Dermis microvascular lymphatic vessel endothelial cell (primary cell): ENCODE measurements around the gene CALCA. TPM values are rescaled to one million over a fixed set of nuclear protein-coding genes. Genes with fewer than 3 reads are reported as not detected.
"Not testable (repeated sequence)": the region's sequence is repeated elsewhere in the genome, so short reads cannot be mapped to it uniquely, and the experiment has no call there.

ENCODE experiments used
- DNase-seq, 2 donors: peaks; one replicate each; pipeline versions ENCODE4 v3.0.0 to v3.0.0-alpha.2; 2010; ENCODE audit warnings: low read depth in 2 of 2
- total RNA-seq: library from RNA; depleted of rRNA; stranded (reverse); fragments of >200 nt; gene quantifications from 2 replicates; pipeline ENCODE4 v1.2.1, GENCODE V29; 2014

The CALCA gene
- total RNA-seq, result not detected in 2 replicates

- DNase-seq, result no peak
These were observed at the start of gene CALCA for GRCh38 chr11:14971865-14972580. TSS of gene CALCA (minus strand) at chr11:14972351. CDS start at chr11:14971192, 1,159 bp downstream.

- no peak for DNase-seq
These were observed 44.0 kb upstream of the CALCA start for GRCh38 chr11:15016200-15016599.

- DNase-seq, result no peak
These were observed 39.7 kb upstream of the CALCA start for GRCh38 chr11:15011776-15012345.

GRCh38 chr11:15010865-15011264 lies 38.7 kb upstream of the CALCA start:
- no peak for DNase-seq

GRCh38 chr11:15006139-15006759 lies 34.1 kb upstream of the CALCA start:
- peak; percentile 17 to 54 for DNase-seq

GRCh38 chr11:14988133-14988532 lies 16.0 kb upstream of the CALCA start:
- DNase-seq, result not testable (repeated sequence)

- no peak for DNase-seq
These were observed 9.4 kb upstream of the CALCA start for GRCh38 chr11:14981507-14981906.

- no peak for DNase-seq
These were observed 8.7 kb upstream of the CALCA start for GRCh38 chr11:14980854-14981253.

- DNase-seq, result no peak
These were observed 5.1 kb upstream of the CALCA start for GRCh38 chr11:14977101-14977880.

- DNase-seq, result no peak
These were observed 3.1 kb upstream of the CALCA start for GRCh38 chr11:14975252-14975587.

- peak; percentile 2 to 44 for DNase-seq
These were observed 2.5 kb upstream of the CALCA start for GRCh38 chr11:14974515-14975251.

GRCh38 chr11:14973621-14974514 lies 1.7 kb upstream of the CALCA start:
- no peak for DNase-seq

- DNase-seq, result no peak
These were observed 687 bp upstream of the CALCA start for GRCh38 chr11:14972581-14973495.

- peak in 1 of 2 donors; percentile 22 for DNase-seq
These were observed 2.2 kb downstream of the CALCA start for GRCh38 chr11:14969901-14970323.

GRCh38 chr11:14967581-14968243 lies 4.4 kb downstream of the CALCA start:
- no peak for DNase-seq

GRCh38 chr11:14956111-14956510 lies 16.0 kb downstream of the CALCA start:
- no peak for DNase-seq

- no peak for DNase-seq
These were observed 17.6 kb downstream of the CALCA start for GRCh38 chr11:14954581-14954980.

GRCh38 chr11:14953904-14954303 lies 18.2 kb downstream of the CALCA start:
- no peak for DNase-seq
